Suprapubic skin (tissue), 4 donors: Measurements from ENCODE around the gene CADM4. TPM values are rescaled to one million over a fixed set of nuclear protein-coding genes. Genes with fewer than 3 reads are reported as not detected.

Experiments used
- DNase-seq, 2 donors: peaks; one replicate each; pipeline ENCODE4 v3.0.0-alpha.2; 2019; ENCODE audit warnings: low spot score in 2 of 2
- H3K27ac ChIP-seq: fragments of 200-600 bp; sonication (generic); one replicate; pipeline ENCODE4 v1.5.1; 2019
- H3K27me3 ChIP-seq: fragments of 200-600 bp; sonication (generic); one replicate; pipeline ENCODE4 v1.5.1; 2019
- H3K36me3 ChIP-seq: fragments of 200-600 bp; sonication (generic); one replicate; pipeline ENCODE4 v1.5.1; 2019
- H3K4me1 ChIP-seq: fragments of 200-600 bp; sonication (generic); one replicate; pipeline ENCODE4 v1.5.1; 2019
- H3K4me3 ChIP-seq: fragments of 200-600 bp; sonication (generic); one replicate; pipeline ENCODE4 v1.5.1; 2019; ENCODE audit warnings: mild to moderate bottlenecking
- H3K9me3 ChIP-seq: fragments of 200-600 bp; sonication (generic); one replicate; pipeline ENCODE4 v1.5.1; 2019
- EP300 ChIP-seq: sonication (generic); formaldehyde crosslinking; IDR thresholded peaks from one replicate; pipeline ENCODE4 v1.6.1; 2017; ENCODE audit warnings: antibody characterized with exemption
- POLR2A ChIP-seq, 2 donors: fragments of 450-650 bp; IDR thresholded peaks; one replicate each; pipeline ENCODE4 v1.6.1; 2017; ENCODE audit warnings: antibody characterized with exemption in 2 of 2, mild to moderate bottlenecking in 2 of 2, moderate library complexity in 2 of 2
- POLR2AphosphoS5 ChIP-seq, 3 donors: sonication (generic); formaldehyde crosslinking; IDR thresholded peaks; one replicate each; pipeline ENCODE4 v1.6.1; 2017; ENCODE audit warnings: antibody characterized with exemption in 3 of 3
- WGBS: methylation state at CpG from one replicate; pipeline ENCODE4 v1.1.5; 2018; 5-methylcytosine and 5-hydroxymethylcytosine counted together
- total RNA-seq, 4 donors: library from RNA; depleted of rRNA; stranded (reverse); fragments of >200 nt; gene quantifications; one replicate each; pipeline ENCODE4 v1.1.0, GENCODE V29; 2016
- TF ChIP-seq, protein P1 (sequence below), 2 donors: fragments of 200-600 bp in 1 of 2; fragments of 450-650 bp in 1 of 2; sonication (generic) in 1 of 2; IDR thresholded peaks; one replicate each; pipeline ENCODE4 v1.5.1; 2016 to 2019; ENCODE audit warnings: antibody characterized with exemption in 2 of 2, mild to moderate bottlenecking in 1 of 2, moderate library complexity in 1 of 2

Gene CADM4
- total RNA-seq, 4 donors from 2014 or later: 14.1 to 23.8 (median 15.7) TPM

DNA sequence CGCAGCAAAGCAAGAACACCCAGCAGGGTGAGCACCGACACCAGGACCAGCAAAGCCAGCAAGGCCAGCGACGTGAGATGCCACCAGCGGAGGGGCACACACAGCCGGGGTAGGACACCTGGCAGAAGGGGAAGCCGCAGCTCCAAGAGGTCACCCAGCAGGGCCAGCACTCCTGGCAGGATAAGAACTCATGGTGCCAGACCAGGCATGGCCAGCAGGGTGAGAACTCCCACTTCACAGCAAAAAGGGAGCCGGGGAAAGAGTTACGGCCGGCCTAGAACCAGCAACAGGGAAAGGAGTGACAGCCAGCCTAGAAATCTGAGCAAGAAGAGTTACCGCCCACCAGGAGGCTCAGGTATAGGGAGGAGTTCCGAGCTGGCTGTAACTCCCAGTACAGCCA is 27.3 kb downstream of the CADM4 start:
- WGBS: 95% methylated on average over 12 of the region's 12 CpGs
- Histone ChIP-seq H3K27me3 (no peaks in the 10 kb centered on the region), H3K27ac (no peak overlapping the region), H3K9me3 (no peaks in the 10 kb centered on the region), H3K36me3 (peaks cover 39% of the 10 kb centered on the region), H3K4me3 (no peak overlapping the region), H3K4me1 (peaks cover under 1% of the 10 kb centered on the region)
- no peak for DNase-seq
- TF ChIP-seq, protein P1, sequence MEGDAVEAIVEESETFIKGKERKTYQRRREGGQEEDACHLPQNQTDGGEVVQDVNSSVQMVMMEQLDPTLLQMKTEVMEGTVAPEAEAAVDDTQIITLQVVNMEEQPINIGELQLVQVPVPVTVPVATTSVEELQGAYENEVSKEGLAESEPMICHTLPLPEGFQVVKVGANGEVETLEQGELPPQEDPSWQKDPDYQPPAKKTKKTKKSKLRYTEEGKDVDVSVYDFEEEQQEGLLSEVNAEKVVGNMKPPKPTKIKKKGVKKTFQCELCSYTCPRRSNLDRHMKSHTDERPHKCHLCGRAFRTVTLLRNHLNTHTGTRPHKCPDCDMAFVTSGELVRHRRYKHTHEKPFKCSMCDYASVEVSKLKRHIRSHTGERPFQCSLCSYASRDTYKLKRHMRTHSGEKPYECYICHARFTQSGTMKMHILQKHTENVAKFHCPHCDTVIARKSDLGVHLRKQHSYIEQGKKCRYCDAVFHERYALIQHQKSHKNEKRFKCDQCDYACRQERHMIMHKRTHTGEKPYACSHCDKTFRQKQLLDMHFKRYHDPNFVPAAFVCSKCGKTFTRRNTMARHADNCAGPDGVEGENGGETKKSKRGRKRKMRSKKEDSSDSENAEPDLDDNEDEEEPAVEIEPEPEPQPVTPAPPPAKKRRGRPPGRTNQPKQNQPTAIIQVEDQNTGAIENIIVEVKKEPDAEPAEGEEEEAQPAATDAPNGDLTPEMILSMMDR (IDR thresholded peaks at IDR 0.05): no peak
- TF ChIP-seq EP300: no peak
- no peak for TF ChIP-seq POLR2A (IDR thresholded peaks at IDR 0.05)
- TF ChIP-seq POLR2AphosphoS5 (IDR thresholded peaks at IDR 0.05): no peak

DNA sequence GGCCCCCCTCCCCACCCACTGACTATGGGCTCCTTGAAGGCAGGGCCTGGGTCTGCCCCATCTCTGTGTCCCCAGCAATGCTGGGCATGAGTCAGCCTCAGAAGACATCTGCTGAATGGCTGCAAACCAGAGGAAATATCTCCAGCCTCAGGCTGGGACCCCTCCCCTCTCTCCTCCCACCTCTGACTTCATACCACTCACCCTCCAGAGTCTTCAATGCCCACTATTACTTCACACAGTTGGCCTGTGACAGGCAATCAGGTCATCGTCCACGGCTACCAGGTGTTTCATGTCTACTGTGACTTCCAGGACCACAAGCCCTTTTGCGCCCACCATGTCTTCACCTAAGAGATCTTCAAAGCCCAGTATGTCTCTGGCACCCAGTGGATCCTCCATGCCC is 27.9 kb downstream of the CADM4 start, which contains the start of gene SRRM5:
TSS of gene SRRM5 (plus strand) at position 301 of the 400 bp plus-strand sequence. CDS start at position 335, 34 bp downstream.
- no peak for DNase-seq
- H3K36me3 ChIP-seq: peaks cover 39% of the 10 kb centered on the region
- no peaks in the 10 kb centered on the region for H3K9me3 ChIP-seq
- H3K4me3 ChIP-seq: no peak within 1 kb of the TSS
- TF ChIP-seq, protein P1 (IDR thresholded peaks at IDR 0.05): no peak
- TF ChIP-seq POLR2A (IDR thresholded peaks at IDR 0.05) (no peak), POLR2AphosphoS5 (IDR thresholded peaks at IDR 0.05) (no peak), EP300 (no peak)
- H3K27ac ChIP-seq: no peak within 1 kb of the TSS
- peaks cover 6% of the 10 kb centered on the region for H3K4me1 ChIP-seq
- WGBS: 89% methylated on average over 3 of the region's 3 CpGs
- no peaks in the 10 kb centered on the region for H3K27me3 ChIP-seq

DNA sequence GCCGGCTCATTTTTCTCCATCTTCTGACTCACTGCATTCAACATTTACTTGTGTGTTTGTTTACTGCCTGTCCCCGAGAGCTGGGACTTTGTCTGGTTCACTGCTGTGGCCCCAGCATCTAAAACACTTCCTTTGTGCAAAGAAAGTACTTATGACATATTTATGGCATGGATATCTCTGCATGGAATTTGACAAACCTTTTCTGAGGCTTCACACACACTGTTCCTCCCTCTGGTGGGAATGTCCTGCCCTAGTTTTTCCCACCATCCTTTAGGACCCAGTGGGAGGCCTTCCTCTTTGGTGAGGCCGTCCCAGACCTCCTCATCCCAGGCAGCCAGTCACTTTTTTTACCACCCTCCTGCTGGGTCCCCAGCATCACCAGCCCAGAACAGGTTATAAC is 29.2 kb downstream of the CADM4 start:
- no peak for DNase-seq
- 82% methylated on average over 3 of the region's 3 CpGs for WGBS
- H3K9me3 ChIP-seq: no peaks in the 10 kb centered on the region
- peaks cover 18% of the 10 kb centered on the region for H3K4me1 ChIP-seq
- TF ChIP-seq, protein P1 (IDR thresholded peaks at IDR 0.05): no peak
- no peak for TF ChIP-seq POLR2A (IDR thresholded peaks at IDR 0.05)
- TF ChIP-seq POLR2AphosphoS5 (IDR thresholded peaks at IDR 0.05): no peak
- no peak for TF ChIP-seq EP300
- no peaks in the 10 kb centered on the region for H3K27me3 ChIP-seq
- no peak overlapping the region for H3K27ac ChIP-seq
- H3K4me3 ChIP-seq: no peak overlapping the region
- H3K36me3 ChIP-seq: peaks cover 39% of the 10 kb centered on the region

DNA sequence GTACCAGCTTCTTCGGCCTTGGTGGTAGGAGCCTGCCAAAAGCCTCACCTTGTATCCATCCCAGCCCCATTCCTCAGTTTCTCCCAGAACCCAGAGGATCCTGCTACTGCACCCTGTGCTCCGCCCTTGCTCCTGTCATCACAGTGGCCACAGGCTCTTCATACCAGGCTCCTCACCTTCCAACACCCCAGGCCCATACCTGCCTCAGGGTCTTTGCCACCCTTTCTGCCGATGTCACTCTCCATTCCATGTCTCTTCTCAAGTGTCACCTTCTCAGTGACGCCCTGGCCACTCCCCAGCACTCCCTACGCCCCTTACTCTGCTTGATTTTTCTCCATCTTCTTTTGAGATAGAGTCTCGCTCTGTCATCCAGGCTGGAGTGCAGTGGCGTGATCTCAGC is 29.8 kb downstream of the CADM4 start:
- no peak for DNase-seq
- H3K4me1 ChIP-seq: peaks cover 24% of the 10 kb centered on the region
- H3K27ac ChIP-seq: no peak overlapping the region
- H3K4me3 ChIP-seq: no peak overlapping the region
- no peaks in the 10 kb centered on the region for H3K9me3 ChIP-seq
- 71% methylated on average over 7 of the region's 7 CpGs for WGBS
- no peaks in the 10 kb centered on the region for H3K27me3 ChIP-seq
- peaks cover 39% of the 10 kb centered on the region for H3K36me3 ChIP-seq
- TF ChIP-seq EP300 (no peak), POLR2AphosphoS5 (IDR thresholded peaks at IDR 0.05) (no peak), POLR2A (IDR thresholded peaks at IDR 0.05) (no peak)
- TF ChIP-seq, protein P1 (IDR thresholded peaks at IDR 0.05): no peak

DNA sequence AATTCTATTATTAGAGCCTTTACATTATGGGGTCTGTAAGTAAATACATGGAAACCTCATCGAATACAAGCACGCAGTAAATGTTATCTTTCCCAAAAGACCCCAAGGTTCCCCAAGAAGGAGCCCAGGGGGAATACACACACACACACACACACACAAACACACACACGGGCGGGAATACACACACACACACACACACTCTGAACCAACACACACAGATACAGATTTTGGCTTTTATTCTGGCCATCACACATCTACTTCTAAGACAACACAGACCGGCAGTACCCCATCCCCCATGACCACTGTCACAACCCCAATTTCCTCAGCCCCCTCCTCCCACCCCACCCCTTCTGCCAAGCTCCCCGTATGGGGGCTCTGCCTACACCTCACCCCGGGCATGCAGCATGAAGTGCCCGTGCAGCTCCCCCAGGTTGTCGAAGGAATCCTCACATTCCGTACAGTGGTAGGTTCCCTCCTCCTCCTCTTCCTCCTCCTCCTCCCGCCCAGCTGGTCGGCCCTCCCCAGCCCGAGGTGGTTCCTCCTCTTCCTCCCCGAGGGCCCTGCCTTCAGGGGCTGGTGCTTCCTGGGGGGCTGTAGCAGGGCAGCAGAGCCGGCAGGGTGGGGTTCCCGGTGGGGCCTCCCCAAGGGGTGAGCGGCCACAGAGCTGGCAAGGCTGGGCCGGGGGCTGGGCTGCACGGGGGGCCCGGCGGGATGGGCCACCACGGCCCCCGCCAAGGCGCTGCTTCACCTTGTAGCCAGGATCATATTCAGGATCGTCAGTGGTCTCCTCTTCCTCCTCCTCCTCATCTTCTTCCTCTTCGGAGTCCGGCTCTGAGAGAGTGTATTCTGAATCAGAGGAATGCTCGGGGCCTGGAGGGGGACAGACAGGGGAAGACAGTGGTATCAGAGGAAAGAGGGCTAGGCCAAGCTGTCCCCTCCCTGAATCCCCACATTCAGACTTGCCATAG is 32.1 kb downstream of the CADM4 start:
- Histone ChIP-seq H3K4me3 (no peak overlapping the region), H3K27me3 (no peaks in the 10 kb centered on the region), H3K9me3 (no peaks in the 10 kb centered on the region), H3K4me1 (peaks cover 24% of the 10 kb centered on the region), H3K27ac (peak overlapping the region; percentile 52), H3K36me3 (peaks cover 26% of the 10 kb centered on the region)
- TF ChIP-seq POLR2A (IDR thresholded peaks at IDR 0.05) (no peak), EP300 (no peak), POLR2AphosphoS5 (IDR thresholded peaks at IDR 0.05) (no peak)
- TF ChIP-seq, protein P1 (IDR thresholded peaks at IDR 0.05): no peak
- WGBS: 70% methylated on average over 28 of the region's 28 CpGs
- no peak for DNase-seq
